GM13977 (cell line): Measurements from ENCODE around the gene CPED1.
"Not testable (repeated sequence)": the region's sequence is repeated elsewhere in the genome, so short reads cannot be mapped to it uniquely, and the experiment has no call there.

ENCODE experiments used
- DNase-seq: peaks from one replicate; pipeline ENCODE4 v3.0.0; 2012; ENCODE audit warnings: low spot score
- in situ Hi-C: fragments of 300-500 bp; cut with MboI; formaldehyde crosslinking; loops from one replicate; pipeline ENCODE4 v1.12.0; 2022; ENCODE audit warnings: low sequenced_read_pairs, low pct_unique_long_range_greater_than_20kb, mixed read lengths, inconsistent platforms; ENCODE audit not compliant: unreplicated experiment
- TF ChIP-seq, protein P1 (sequence below): IDR thresholded peaks from 2 replicates; pipeline ENCODE4 v1.5.1; 2012; ENCODE audit warnings: mild to moderate bottlenecking, control low read depth; ENCODE audit not compliant: insufficient read depth; ENCODE audit errors: extremely low read depth, missing control alignments

The CPED1 gene

GRCh38 chr7:121181357-121181756, 192.8 kb downstream of the CPED1 start:
- TF ChIP-seq, protein P1, sequence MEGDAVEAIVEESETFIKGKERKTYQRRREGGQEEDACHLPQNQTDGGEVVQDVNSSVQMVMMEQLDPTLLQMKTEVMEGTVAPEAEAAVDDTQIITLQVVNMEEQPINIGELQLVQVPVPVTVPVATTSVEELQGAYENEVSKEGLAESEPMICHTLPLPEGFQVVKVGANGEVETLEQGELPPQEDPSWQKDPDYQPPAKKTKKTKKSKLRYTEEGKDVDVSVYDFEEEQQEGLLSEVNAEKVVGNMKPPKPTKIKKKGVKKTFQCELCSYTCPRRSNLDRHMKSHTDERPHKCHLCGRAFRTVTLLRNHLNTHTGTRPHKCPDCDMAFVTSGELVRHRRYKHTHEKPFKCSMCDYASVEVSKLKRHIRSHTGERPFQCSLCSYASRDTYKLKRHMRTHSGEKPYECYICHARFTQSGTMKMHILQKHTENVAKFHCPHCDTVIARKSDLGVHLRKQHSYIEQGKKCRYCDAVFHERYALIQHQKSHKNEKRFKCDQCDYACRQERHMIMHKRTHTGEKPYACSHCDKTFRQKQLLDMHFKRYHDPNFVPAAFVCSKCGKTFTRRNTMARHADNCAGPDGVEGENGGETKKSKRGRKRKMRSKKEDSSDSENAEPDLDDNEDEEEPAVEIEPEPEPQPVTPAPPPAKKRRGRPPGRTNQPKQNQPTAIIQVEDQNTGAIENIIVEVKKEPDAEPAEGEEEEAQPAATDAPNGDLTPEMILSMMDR = no peak
- in situ Hi-C loops = no loop called here
- no peak for DNase-seq

DNA sequence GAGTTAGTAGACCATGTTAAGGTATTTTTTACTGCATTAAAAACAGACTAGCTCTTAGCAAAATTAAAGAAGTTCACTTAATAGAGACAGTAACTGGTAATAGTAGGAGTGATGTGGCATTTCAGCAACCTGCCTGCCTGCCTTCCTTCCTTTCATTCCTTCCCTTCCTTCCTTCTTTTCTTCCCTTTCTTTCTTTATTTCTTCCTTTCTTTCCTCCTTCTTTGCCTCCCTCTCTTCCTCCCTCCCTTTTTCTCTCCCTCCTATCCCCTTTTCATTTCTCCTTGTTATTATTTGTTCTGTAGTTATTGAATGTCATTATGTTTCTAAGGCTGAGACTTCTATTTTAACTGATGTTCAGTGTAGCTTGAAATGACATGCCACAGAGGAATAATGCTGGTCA, 193.8 kb downstream of the CPED1 start:
- in situ Hi-C loops = no loop called here
- TF ChIP-seq, protein P1 = no peak
- no peak for DNase-seq

DNA sequence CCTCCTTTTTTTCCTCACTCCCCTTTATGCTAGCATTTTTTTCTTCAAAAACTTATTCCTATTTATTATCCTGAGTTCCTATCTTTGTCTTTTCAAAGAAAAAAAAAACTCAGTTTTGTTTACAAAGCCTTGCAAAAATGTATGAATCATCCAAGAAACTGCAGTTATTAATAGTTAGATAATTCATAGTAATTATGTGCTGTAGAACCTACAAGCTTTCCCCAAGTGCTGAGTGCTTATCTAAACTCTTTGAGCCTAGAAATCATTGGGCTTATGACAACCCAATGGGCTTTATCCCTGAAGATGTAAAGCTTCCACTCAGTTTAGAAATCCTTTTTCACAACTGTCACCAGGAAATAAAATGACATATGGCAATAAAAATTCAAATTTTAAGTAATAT, 194.4 kb downstream of the CPED1 start:
- no peak for DNase-seq
- TF ChIP-seq, protein P1 = no peak
- in situ Hi-C loops = no loop called here

- DNase-seq, in situ Hi-C loops: not testable (repeated sequence)
These were observed 195.4 kb downstream of the CPED1 start for GRCh38 chr7:121183883-121184282.

- in situ Hi-C loops = no loop called here
- TF ChIP-seq, protein P1 = no peak
- no peak for DNase-seq
These were observed 198.2 kb downstream of the CPED1 start for GRCh38 chr7:121186746-121187145.

DNA sequence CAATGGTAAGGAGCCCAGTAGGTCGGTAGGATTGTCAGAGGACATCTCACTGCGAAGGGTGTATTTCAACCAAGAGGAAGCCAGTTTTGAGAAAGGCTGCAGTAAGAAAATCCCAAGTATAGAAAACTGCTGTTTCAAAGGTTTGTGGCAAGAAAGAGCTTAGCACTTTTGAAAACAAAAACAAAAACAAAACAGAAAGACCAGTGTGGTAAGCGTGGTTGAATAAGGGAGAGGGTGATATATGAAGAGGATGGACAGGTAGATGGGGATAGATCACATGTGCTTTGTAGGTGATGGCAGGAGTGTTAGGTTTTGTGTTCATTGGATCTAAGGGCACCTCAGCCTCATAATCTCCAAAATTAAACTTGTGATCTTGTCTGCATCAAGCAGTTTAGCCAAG, 198.7 kb downstream of the CPED1 start:
- no peak for DNase-seq
- in situ Hi-C loops = no loop called here
- TF ChIP-seq, protein P1 = no peak

DNA sequence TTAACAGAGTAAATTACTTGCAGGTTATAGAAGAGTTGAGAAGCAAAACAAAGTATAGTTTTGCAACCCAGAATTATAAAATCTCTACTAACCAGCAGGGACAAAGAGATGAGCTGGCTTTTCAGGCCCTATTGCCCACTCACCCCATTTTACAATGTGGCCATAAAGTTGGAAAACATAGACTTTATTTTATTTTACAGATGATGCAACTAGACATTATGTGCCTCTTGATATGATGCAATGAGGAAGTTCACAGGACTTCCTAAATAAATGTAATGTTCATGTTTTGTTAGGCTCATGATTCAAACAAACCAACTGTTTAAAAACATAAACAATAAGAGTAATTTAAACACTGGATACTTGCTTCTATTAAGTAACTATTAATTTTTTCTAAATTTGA, 199.2 kb downstream of the CPED1 start:
- TF ChIP-seq, protein P1 = no peak
- in situ Hi-C loops = no loop called here
- no peak for DNase-seq

GRCh38 chr7:121192834-121193233, 204.3 kb downstream of the CPED1 start:
- in situ Hi-C loops = no loop called here
- TF ChIP-seq, protein P1 = no peak
- DNase-seq = no peak
